ENCODE data around the gene TMEM82. TPM values are rescaled to one million over a fixed set of nuclear protein-coding genes. Genes with fewer than 3 reads are reported as not detected.

The TMEM82 gene
- 10.7 and 11.9 TPM in 2 replicates for total RNA-seq
- polyA plus RNA-seq = 14.7 and 16.4 TPM in 2 replicates

GRCh38 chr1:15742339-15742801 lies at the start of gene TMEM82:
TMEM82 (plus strand) TSS chr1:15742499; CDS start chr1:15742560, 61 bp downstream.
- Histone ChIP-seq H3K4me3 (no peak within 1 kb of the TSS), H3K27ac (peak within 1 kb of the TSS; percentile 65), H2AFZ (no peak within 1 kb of the TSS), H3K4me2 (peak within 1 kb of the TSS; percentile 68), H3K9me2 (replicated peaks; ENCODE audit: insufficient read depth) (no peaks in the 10 kb centered on the region), H3K79me2 (no peaks in the 10 kb centered on the region), H3K4me1 (ENCODE audit: insufficient read depth) (peaks cover 3% of the 10 kb centered on the region), H3K27me3 (no peaks in the 10 kb centered on the region), H4K20me1 (ENCODE audit: insufficient read depth, poor library complexity, severe bottlenecking) (no peaks in the 10 kb centered on the region), H3K9me3 (ENCODE audit: low read depth) (no peaks in the 10 kb centered on the region), H3K36me3 (replicated peaks; ENCODE audit: insufficient read depth, low read depth) (no peaks in the 10 kb centered on the region)
- WGBS (ENCODE audit: low lambda C conversion rate, missing lambda C conversion rate) = 4% methylated on average over 6 of the region's 14 CpGs
- TF ChIP-seq EZH2phosphoT487 (IDR thresholded peaks at IDR 0.05; ENCODE audit: low read depth, severe bottlenecking, unreplicated experiment) (no peak), CTCF (IDR thresholded peaks at IDR 0.05; ENCODE audit: poor library complexity) (no peak), EZH2 (IDR thresholded peaks at IDR 0.05; ENCODE audit: borderline replicate concordance) (no peak)
- peak; percentile 71 for DNase-seq (ENCODE audit: low spot score)

GRCh38 chr1:15693371-15693770 lies 48.9 kb upstream of the TMEM82 start:
- Histone ChIP-seq H3K36me3 (replicated peaks; ENCODE audit: insufficient read depth, low read depth) (no peaks in the 10 kb centered on the region), H3K9me2 (replicated peaks; ENCODE audit: insufficient read depth) (no peaks in the 10 kb centered on the region), H3K9me3 (ENCODE audit: low read depth) (no peaks in the 10 kb centered on the region), H3K27me3 (no peaks in the 10 kb centered on the region), H4K20me1 (ENCODE audit: insufficient read depth, poor library complexity, severe bottlenecking) (peaks cover 27% of the 10 kb centered on the region), H2AFZ (no peak overlapping the region), H3K79me2 (peaks cover 99% of the 10 kb centered on the region), H3K4me3 (no peak overlapping the region), H3K4me1 (ENCODE audit: insufficient read depth) (peaks cover 3% of the 10 kb centered on the region), H3K27ac (no peak overlapping the region), H3K4me2 (no peak overlapping the region)
- WGBS (ENCODE audit: low lambda C conversion rate, missing lambda C conversion rate) = 93% methylated on average over 5 of the region's 5 CpGs
- DNase-seq (ENCODE audit: low spot score) = no peak
- no peak for TF ChIP-seq CTCF (IDR thresholded peaks at IDR 0.05; ENCODE audit: poor library complexity)
- TF ChIP-seq EZH2phosphoT487 (IDR thresholded peaks at IDR 0.05; ENCODE audit: low read depth, severe bottlenecking, unreplicated experiment) = no peak
- TF ChIP-seq EZH2 (IDR thresholded peaks at IDR 0.05; ENCODE audit: borderline replicate concordance) = no peak

GRCh38 chr1:15696956-15697521 lies 45.3 kb upstream of the TMEM82 start:
- H3K4me2 ChIP-seq = no peak overlapping the region
- TF ChIP-seq EZH2phosphoT487 (IDR thresholded peaks at IDR 0.05; ENCODE audit: low read depth, severe bottlenecking, unreplicated experiment) (no peak), EZH2 (IDR thresholded peaks at IDR 0.05; ENCODE audit: borderline replicate concordance) (no peak), CTCF (IDR thresholded peaks at IDR 0.05; ENCODE audit: poor library complexity) (no peak)
- no peak overlapping the region for H2AFZ ChIP-seq
- H3K9me2 ChIP-seq (replicated peaks; ENCODE audit: insufficient read depth) = no peaks in the 10 kb centered on the region
- no peak for DNase-seq (ENCODE audit: low spot score)
- H4K20me1 ChIP-seq (ENCODE audit: insufficient read depth, poor library complexity, severe bottlenecking) = peaks cover 13% of the 10 kb centered on the region
- H3K79me2 ChIP-seq = peaks cover 99% of the 10 kb centered on the region
- no peaks in the 10 kb centered on the region for H3K9me3 ChIP-seq (ENCODE audit: low read depth)
- no peaks in the 10 kb centered on the region for H3K4me1 ChIP-seq (ENCODE audit: insufficient read depth)
- WGBS (ENCODE audit: low lambda C conversion rate, missing lambda C conversion rate) = 89% methylated on average over 10 of the region's 10 CpGs
- no peak overlapping the region for H3K27ac ChIP-seq
- no peaks in the 10 kb centered on the region for H3K36me3 ChIP-seq (replicated peaks; ENCODE audit: insufficient read depth, low read depth)
- H3K27me3 ChIP-seq = no peaks in the 10 kb centered on the region
- H3K4me3 ChIP-seq = no peak overlapping the region

All from hepatocyte (in vitro differentiated cells).